ENCODE data around the gene SLC11A1. TPM values are rescaled to one million over a fixed set of nuclear protein-coding genes. Genes with fewer than 3 reads are reported as not detected.

The SLC11A1 gene
- total RNA-seq, 4 donors from 2014 or later, result 5.6 to 38.1 (median 20.7) TPM

DNA sequence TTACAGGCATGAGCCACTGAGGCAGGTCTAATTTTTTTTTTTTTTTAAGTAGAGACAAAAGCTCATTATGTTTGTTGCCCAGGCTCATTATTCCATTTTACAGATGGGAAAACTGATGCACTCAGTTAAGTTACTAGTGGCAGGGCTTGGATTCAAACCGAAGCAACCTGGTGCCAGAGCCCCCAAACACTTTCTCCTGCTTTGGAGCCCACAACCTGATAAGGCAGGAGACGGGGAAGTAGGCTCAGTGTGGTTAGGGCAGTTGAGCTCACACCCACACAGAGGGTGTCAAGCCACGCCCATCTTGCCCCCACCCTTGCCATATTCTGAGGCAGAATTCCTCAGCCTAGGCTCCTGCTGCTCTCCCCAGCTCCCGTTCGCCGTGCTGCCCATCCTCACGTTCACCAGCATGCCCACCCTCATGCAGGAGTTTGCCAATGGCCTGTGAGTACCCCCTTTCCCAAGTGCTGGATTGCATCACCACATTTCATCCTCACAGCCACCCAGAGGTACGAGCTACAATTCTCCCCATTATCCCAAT, 11.7 kb downstream of the SLC11A1 start:
- WGBS, result 72% methylated on average over 8 of the region's 8 CpGs
- Histone ChIP-seq H3K9me3 (no peaks in the 10 kb centered on the region), H3K27me3 (no peaks in the 10 kb centered on the region), H3K4me3 (no peak overlapping the region), H3K27ac (replicated peaks in 1 of 4) (no peak overlapping the region), H3K36me3 (no peaks in the 10 kb centered on the region), H3K4me1 (peaks cover 14 to 31% (median 29%) of the 10 kb centered on the region in 4 donors)
- DNase-seq (ENCODE audit: extremely low spot score), result no peak
- TF ChIP-seq CTCF (IDR thresholded peaks at IDR 0.05) (no peak), POLR2AphosphoS5 (IDR thresholded peaks at IDR 0.05) (no peak), EP300 (IDR thresholded peaks at IDR 0.05) (no peak)
- intact Hi-C loops (cut with DNase I), result loop anchor here (5.0 kb wide), 1 partner anchor 92 kb away; no protein-coding TSS in a partner anchor

GRCh38 chr2:218394298-218395089, 12.4 kb downstream of the SLC11A1 start:
- H3K4me3 ChIP-seq, result no peak overlapping the region
- 83% methylated on average over 1 of the region's 13 CpGs for WGBS
- no peaks in the 10 kb centered on the region for H3K27me3 ChIP-seq
- TF ChIP-seq POLR2AphosphoS5 (IDR thresholded peaks at IDR 0.05) (no peak), CTCF (IDR thresholded peaks at IDR 0.05) (no peak), POLR2A (IDR thresholded peaks at IDR 0.05; ENCODE audit: low read depth) (no peak)
- no peaks in the 10 kb centered on the region for H3K36me3 ChIP-seq
- no peaks in the 10 kb centered on the region for H3K9me3 ChIP-seq
- no peak overlapping the region for H3K27ac ChIP-seq (replicated peaks in 1 of 4)
- DNase-seq (ENCODE audit: extremely low spot score), result no peak
- H3K4me1 ChIP-seq, result peaks cover 14 to 36% (median 34%) of the 10 kb centered on the region in 4 donors
- intact Hi-C loops (cut with DNase I), result loop anchor here (5.0 kb wide), 2 partner anchors 92 to 122 kb away; partner anchors contain the start of genes AAMP and PNKD

DNA sequence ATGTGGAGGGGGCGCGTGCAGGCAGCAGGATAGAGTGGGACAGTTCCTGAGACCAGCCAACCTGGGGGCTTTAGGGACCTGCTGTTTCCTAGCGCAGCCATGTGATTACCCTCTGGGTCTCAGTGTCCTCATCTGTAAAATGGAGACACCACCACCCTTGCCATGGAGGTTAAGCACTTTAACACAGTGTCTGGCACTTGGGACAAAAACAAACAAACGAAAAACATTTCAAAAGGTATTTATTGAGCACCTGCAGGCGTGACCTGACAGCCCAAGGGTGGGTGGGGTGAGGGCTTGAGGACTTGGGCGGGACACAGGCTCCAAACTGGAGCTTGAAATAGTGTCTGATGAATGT, 13.0 kb downstream of the SLC11A1 start:
- H3K27ac ChIP-seq (replicated peaks in 1 of 4), result peak overlapping the region; percentile 98 to 100 (median 100)
- H3K36me3 ChIP-seq, result no peaks in the 10 kb centered on the region
- H3K9me3 ChIP-seq, result no peaks in the 10 kb centered on the region
- WGBS, result 100% methylated on average over 6 of the region's 6 CpGs
- TF ChIP-seq POLR2AphosphoS5 (IDR thresholded peaks at IDR 0.05) (no peak), EP300 (IDR thresholded peaks at IDR 0.05) (no peak), POLR2A (IDR thresholded peaks at IDR 0.05; ENCODE audit: low read depth) (no peak), CTCF (IDR thresholded peaks at IDR 0.05) (no peak)
- peaks cover 14 to 36% (median 34%) of the 10 kb centered on the region in 4 donors for H3K4me1 ChIP-seq
- no peak for DNase-seq (ENCODE audit: extremely low spot score)
- H3K4me3 ChIP-seq, result no peak overlapping the region
- H3K27me3 ChIP-seq, result no peaks in the 10 kb centered on the region
- intact Hi-C loops (cut with DNase I), result loop anchor here (5.0 kb wide), 1 partner anchor 123 kb away; the partner anchor contains the start of genes AAMP and PNKD

DNA sequence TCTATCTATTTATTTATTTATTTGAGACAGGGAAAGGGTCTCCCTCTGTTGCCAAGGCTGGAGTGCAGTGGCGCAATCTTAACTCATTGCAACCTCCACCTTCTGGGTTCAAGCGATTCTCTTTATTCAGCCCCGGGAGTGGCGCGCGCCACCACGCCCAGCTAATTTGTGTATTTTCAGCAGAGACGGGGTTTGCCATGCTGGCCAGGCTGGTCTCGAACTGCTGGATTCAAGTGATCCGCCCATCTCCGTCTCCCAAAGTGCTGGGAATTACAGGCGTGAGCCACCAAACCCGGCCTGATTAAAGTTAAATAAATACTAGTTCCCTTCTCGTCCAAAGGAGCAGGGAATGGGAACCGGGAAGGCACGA, 13.4 kb downstream of the SLC11A1 start:
- Histone ChIP-seq H3K9me3 (no peaks in the 10 kb centered on the region), H3K4me3 (peak overlapping the region; percentile 88 to 96 (median 93)), H3K4me1 (peaks cover 14 to 36% (median 34%) of the 10 kb centered on the region in 4 donors), H3K36me3 (no peaks in the 10 kb centered on the region), H3K27ac (replicated peaks in 1 of 4) (peak overlapping the region; percentile 98 to 100 (median 100)), H3K27me3 (no peaks in the 10 kb centered on the region)
- no peak for TF ChIP-seq POLR2AphosphoS5 (IDR thresholded peaks at IDR 0.05)
- TF ChIP-seq CTCF (IDR thresholded peaks at IDR 0.05), result no peak
- TF ChIP-seq POLR2A (IDR thresholded peaks at IDR 0.05; ENCODE audit: low read depth), result no peak
- TF ChIP-seq EP300 (IDR thresholded peaks at IDR 0.05), result no peak
- 29% methylated on average over 16 of the region's 16 CpGs for WGBS
- intact Hi-C loops (cut with DNase I), result loop anchor here (5.0 kb wide), 1 partner anchor 123 kb away; the partner anchor contains the start of genes AAMP and PNKD
- DNase-seq (ENCODE audit: extremely low spot score), result no peak
